Measurements from ENCODE around the gene TLR9. TPM values are rescaled to one million over a fixed set of nuclear protein-coding genes. Genes with fewer than 3 reads are reported as not detected.

Gene TLR9
- total RNA-seq, 4 donors from 2014 or later, result 0.19 to 0.61 TPM; not detected in 2

DNA sequence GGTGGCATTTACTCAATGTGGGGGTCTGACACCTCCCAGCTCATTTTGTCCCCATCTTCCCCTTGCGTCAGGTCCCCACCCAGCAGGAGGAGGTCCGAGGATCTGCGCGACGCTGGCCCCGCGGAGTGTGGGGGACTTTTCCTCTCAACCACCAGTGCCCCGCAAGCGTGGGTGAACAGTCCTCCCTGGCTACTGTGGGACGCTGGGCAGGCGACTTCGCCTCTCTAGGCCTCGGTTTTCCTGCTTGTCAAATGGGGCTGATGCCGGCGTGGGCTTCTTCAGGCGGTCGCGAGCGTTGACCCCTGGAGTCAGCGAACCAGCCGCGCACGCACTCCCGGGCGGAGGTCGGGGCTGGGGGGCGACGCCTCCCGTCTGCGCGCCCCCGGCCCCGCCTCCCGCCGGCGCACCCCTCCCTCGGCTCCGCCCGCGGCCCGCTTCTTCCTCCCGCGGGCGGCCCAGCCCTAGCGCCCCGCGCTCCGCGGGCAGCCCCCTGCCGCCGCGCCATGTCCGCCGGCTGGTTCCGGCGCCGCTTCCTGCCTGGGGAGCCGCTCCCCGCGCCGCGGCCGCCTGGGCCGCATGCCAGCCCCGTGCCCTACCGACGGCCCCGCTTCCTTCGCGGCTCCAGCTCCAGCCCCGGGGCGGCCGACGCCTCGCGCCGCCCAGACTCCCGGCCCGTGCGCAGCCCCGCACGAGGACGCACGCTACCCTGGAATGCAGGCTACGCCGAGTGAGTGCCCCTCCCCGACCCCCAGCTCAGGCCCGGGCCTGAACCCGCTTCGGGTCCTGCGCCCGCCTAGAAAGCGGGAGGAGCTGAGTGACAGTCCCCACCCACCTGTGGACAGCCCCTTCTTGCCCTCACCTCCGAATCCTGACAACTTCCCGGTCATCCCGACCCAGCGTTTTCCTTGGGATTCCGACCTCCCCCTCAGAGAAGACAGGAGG lies 20.1 kb upstream of the TLR9 start, which contains the start of gene PPM1M:
Gene PPM1M (plus strand): TSS at position 438 of the 942 bp plus-strand sequence. CDS start 66 bp downstream, at position 504.
- DNase-seq (ENCODE audit: low spot score in 2 of 2), result peak in 1 of 2 donors; percentile 92
- 2% methylated on average over 32 to 33 of the region's 98 CpGs for WGBS, 2 donors
- TF ChIP-seq, protein P1, sequence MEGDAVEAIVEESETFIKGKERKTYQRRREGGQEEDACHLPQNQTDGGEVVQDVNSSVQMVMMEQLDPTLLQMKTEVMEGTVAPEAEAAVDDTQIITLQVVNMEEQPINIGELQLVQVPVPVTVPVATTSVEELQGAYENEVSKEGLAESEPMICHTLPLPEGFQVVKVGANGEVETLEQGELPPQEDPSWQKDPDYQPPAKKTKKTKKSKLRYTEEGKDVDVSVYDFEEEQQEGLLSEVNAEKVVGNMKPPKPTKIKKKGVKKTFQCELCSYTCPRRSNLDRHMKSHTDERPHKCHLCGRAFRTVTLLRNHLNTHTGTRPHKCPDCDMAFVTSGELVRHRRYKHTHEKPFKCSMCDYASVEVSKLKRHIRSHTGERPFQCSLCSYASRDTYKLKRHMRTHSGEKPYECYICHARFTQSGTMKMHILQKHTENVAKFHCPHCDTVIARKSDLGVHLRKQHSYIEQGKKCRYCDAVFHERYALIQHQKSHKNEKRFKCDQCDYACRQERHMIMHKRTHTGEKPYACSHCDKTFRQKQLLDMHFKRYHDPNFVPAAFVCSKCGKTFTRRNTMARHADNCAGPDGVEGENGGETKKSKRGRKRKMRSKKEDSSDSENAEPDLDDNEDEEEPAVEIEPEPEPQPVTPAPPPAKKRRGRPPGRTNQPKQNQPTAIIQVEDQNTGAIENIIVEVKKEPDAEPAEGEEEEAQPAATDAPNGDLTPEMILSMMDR (IDR thresholded peaks at IDR 0.05), result no peak
- no peak for TF ChIP-seq POLR2A (IDR thresholded peaks at IDR 0.05)
- intact Hi-C loops (cut with DNase I; ENCODE audit: low total_unique reads), result no loop called here
- peak within 1 kb of the TSS; percentile 43 for H3K4me3 ChIP-seq (ENCODE audit: low read depth, poor library complexity, severe bottlenecking)

DNA sequence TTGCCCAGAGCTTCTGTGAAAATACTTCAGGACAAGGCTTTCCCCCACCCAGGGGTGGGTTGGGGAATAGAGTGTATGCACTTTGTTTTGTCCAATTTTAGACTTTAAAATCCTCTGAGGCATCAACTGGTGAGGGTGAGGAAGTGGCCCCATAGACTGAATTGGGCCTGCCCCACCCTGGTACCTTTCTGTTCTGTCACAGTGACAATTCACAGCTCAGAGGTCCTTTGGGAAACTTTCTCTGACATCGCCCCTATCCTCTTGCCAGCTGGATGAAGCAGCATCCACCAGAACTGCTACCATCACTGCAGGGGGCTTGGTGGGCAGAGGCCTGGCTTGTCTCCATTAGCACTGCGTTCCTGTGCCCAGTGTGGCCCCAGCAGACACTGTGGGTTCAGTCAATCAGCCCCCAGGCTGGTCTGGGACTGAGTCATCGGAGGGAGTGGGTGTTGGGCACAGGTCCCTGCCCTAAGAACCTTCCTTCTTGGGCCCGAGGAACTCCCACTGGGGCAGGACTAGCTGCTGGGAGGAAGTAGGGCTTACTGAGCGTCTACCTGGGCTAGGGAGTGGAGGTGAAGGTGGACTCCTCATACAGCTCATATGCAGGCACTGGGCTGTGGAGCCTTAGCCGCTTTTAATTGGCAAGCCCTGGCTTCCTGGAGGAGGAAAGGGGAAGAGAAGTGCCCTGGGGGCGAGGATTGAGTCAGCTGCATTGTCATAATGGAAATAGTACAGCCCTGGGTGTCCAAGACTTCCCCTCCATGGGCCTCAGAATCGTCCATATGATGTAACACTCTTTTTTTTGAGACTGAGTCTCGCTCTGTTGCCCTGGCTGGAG lies 18.6 kb upstream of the TLR9 start:
- peak in 1 of 2 donors; percentile 87 for DNase-seq (ENCODE audit: low spot score in 2 of 2)
- intact Hi-C loops (cut with DNase I; ENCODE audit: low total_unique reads), result no loop called here
- WGBS, 2 donors, result 44 to 48% methylated on average over 9 of the region's 9 CpGs
- TF ChIP-seq, protein P1 (IDR thresholded peaks at IDR 0.05), result no peak
- no peak for TF ChIP-seq POLR2A (IDR thresholded peaks at IDR 0.05)
- H3K4me3 ChIP-seq (ENCODE audit: low read depth, poor library complexity, severe bottlenecking), result no peak overlapping the region

DNA sequence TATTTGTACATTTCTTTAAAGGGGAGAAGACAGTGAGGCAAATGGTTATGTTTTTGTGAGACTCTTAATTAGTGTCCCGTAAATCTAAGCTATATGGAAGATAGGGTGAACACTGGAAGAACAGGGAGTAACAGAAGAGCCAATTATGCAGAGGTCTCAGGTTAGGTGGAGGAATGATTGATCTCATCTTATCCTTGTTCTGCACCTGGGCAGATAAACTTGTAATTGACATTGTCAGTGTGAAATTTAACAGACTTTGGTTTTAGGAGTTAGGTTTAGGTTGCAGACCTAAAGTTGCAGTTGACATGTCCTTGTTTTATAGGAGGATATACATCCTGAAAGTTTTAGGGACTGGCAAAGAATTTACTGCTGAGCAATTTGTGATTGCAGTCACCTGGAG lies 16.6 kb upstream of the TLR9 start:
- intact Hi-C loops (cut with DNase I; ENCODE audit: low total_unique reads), result no loop called here
- TF ChIP-seq, protein P1 (IDR thresholded peaks at IDR 0.05), result no peak
- TF ChIP-seq POLR2A (IDR thresholded peaks at IDR 0.05), result no peak
- H3K4me3 ChIP-seq (ENCODE audit: low read depth, poor library complexity, severe bottlenecking), result no peak overlapping the region
- DNase-seq (ENCODE audit: low spot score in 2 of 2), result no peak
- WGBS, 2 donors, result 85 to 88% methylated on average over 1 of the region's 1 CpG

DNA sequence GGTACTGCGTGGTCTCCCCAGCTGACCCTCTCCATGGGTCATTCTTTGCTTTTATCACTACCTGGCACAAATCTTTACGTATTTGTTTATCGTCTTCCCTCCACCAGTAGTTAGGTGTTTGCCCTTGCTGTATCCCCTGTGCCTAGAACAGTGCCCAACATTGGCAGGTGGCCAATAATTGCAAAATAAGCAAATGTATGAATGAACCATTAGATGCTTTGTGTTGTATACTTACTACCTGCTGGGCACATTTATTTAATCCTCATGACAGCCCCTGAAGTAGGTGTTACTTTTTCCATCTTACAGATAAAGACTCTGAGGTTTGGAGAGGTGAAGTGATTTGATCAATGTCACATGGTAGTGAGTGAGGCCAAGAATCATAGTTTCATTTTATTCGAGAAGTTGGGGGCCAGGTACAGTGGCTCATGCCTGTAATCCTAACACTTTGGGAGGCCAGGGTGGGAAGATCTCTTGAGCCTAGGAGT lies 15.5 kb upstream of the TLR9 start:
- intact Hi-C loops (cut with DNase I; ENCODE audit: low total_unique reads), result no loop called here
- H3K4me3 ChIP-seq (ENCODE audit: low read depth, poor library complexity, severe bottlenecking), result no peak overlapping the region
- WGBS, 2 donors, result 78 to 89% methylated on average over 4 of the region's 4 CpGs
- no peak for TF ChIP-seq POLR2A (IDR thresholded peaks at IDR 0.05)
- TF ChIP-seq, protein P1 (IDR thresholded peaks at IDR 0.05), result no peak
- no peak for DNase-seq (ENCODE audit: low spot score in 2 of 2)

DNA sequence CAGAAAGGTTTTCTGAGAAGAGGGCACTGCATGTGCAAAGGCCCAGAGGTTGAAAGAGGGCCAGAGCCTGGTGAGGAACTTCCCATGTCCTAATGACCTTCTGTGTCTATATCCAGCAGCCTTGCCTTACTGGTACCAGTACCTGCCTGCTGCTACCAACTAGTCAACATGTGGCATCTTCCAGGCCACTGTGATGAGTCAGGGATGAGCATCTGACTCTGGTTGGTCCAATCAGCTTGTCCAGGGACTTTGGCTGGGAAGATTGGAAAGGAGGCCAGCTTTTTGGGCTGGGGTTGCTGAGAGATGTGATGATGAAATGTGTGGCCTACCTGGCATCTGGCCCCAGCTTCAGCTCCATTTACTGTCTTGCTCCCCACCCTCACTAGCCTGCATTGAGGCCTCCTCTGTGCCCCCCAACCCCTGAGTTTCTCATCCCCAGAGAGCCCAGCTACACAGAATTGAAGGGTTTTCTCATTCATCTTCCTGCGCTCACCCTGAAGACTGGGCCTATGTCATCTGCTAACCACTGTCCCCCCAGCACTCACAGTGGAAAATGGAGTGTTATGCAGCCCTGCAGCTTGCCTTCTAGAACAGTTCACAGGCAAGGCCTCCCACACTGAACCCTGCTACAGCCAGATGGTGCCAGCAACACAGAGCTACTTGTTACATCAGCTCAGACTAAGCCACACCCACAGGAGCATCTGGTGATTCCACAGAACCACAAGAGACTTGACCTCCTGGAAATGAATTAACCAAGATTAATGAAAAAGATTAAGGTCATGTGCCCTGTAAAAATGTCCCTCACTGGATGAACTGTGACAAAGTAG lies 14.8 kb upstream of the TLR9 start:
- intact Hi-C loops (cut with DNase I; ENCODE audit: low total_unique reads), result no loop called here
- TF ChIP-seq, protein P1 (IDR thresholded peaks at IDR 0.05), result no peak
- no peak for TF ChIP-seq POLR2A (IDR thresholded peaks at IDR 0.05)
- WGBS, 2 donors, result 89 to 95% methylated on average over 1 of the region's 1 CpG
- H3K4me3 ChIP-seq (ENCODE audit: low read depth, poor library complexity, severe bottlenecking), result no peak overlapping the region
- peak; percentile 78 to 94 for DNase-seq (ENCODE audit: low spot score in 2 of 2)

Data from lower leg skin (tissue), 4 donors.